Ishikawa (cell line): ENCODE results near the gene ARID1B.

Experiments used
- CEBPB ChIP-seq: IDR thresholded peaks from 2 replicates; pipeline ENCODE4 v1.6.1; 2012
- CREB1 ChIP-seq: IDR thresholded peaks from 2 replicates; pipeline ENCODE4 v1.6.1; 2012; ENCODE audit warnings: low read depth
- EGR1 ChIP-seq: IDR thresholded peaks from 2 replicates; pipeline ENCODE4 v1.6.1; 2012
- EP300 ChIP-seq: IDR thresholded peaks from 2 replicates; pipeline ENCODE4 v1.6.1; 2012; ENCODE audit warnings: borderline replicate concordance
- FOXM1 ChIP-seq: IDR thresholded peaks from 2 replicates; pipeline ENCODE4 v1.6.1; 2012; ENCODE audit warnings: low read depth, borderline replicate concordance
- RAD21 ChIP-seq: IDR thresholded peaks from 2 replicates; pipeline ENCODE4 v1.6.1; 2012; ENCODE audit warnings: low read depth
- TAF1 ChIP-seq: IDR thresholded peaks from 2 replicates; pipeline ENCODE4 v1.6.1; 2012; ENCODE audit warnings: low read depth, mild to moderate bottlenecking
- TEAD4 ChIP-seq: IDR thresholded peaks from 2 replicates; pipeline ENCODE4 v1.6.1; 2012
- YY1 ChIP-seq: IDR thresholded peaks from 2 replicates; pipeline ENCODE4 v1.6.1; 2012; ENCODE audit warnings: low read depth
- ZBTB7A ChIP-seq: IDR thresholded peaks from 2 replicates; pipeline ENCODE4 v1.6.1; 2012; ENCODE audit warnings: low read depth
- TF ChIP-seq, protein P1 (sequence below): IDR thresholded peaks from 2 replicates; pipeline ENCODE4 v1.6.1; 2012
- TF ChIP-seq, protein P2 (sequence below): IDR thresholded peaks from 2 replicates; pipeline ENCODE4 v1.6.1; 2012

DNA sequence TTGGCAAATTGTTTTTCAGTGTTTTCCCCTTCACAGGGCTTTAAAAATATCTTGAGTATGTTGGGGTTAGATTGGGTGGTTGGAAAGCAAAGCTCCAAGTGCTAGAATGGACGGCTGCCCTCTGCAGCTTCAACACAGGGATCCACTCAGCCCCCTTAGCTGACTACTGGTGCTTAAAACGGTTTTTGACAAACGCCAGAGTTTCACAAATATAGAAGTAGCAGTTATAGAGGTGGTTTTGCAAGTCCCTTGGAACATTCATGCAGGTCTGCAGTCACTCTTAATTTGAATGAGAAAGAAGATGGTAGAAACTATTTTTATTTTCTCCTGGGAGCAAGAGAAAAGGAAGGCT, 175.9 kb downstream of the ARID1B start:
- no peak for TF ChIP-seq EP300
- TF ChIP-seq, protein P1, sequence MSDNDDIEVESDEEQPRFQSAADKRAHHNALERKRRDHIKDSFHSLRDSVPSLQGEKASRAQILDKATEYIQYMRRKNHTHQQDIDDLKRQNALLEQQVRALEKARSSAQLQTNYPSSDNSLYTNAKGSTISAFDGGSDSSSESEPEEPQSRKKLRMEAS: no peak
- TF ChIP-seq CREB1: no peak
- TF ChIP-seq RAD21: no peak
- no peak for TF ChIP-seq FOXM1
- TF ChIP-seq, protein P2, sequence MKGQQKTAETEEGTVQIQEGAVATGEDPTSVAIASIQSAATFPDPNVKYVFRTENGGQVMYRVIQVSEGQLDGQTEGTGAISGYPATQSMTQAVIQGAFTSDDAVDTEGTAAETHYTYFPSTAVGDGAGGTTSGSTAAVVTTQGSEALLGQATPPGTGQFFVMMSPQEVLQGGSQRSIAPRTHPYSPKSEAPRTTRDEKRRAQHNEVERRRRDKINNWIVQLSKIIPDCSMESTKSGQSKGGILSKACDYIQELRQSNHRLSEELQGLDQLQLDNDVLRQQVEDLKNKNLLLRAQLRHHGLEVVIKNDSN: no peak
- no peak for TF ChIP-seq TAF1
- no peak for TF ChIP-seq YY1
- no peak for TF ChIP-seq EGR1
- TF ChIP-seq CEBPB: no peak
- no peak for TF ChIP-seq ZBTB7A
- TF ChIP-seq TEAD4: no peak
